ENCODE results near the gene KLC4. TPM values are rescaled to one million over a fixed set of nuclear protein-coding genes. Genes with fewer than 3 reads are reported as not detected.

KLC4 gene
- 10 to 100 TPM; 18.7 to 57.3 (median 32.7) TPM for total RNA-seq

- WGBS, 10 experiments, result 0 to 3% (median 0%) methylated on average over 1 to 7 of the region's 64 CpGs; no CpG with 5 or more reads in 2 of the 10 experiments
- peak within 1 kb of the TSS; percentile 86 to 95 for H3K27ac ChIP-seq
- peaks cover 15% of the 10 kb centered on the region in 2 donors for H3K4me1 ChIP-seq (replicated peaks in 1 of 2)
- H3K4me3 ChIP-seq, result peak within 1 kb of the TSS; percentile 62 to 97 (median 80)
- in situ Hi-C loops (cut with MboI; ENCODE audit: low pct_unique_long_range_greater_than_20kb in 2 of 9, low sequenced_read_pairs in 9 of 9, unreplicated experiment in 9 of 9), result no loop called here
- ATAC-seq (replicated peaks in 6 of 8), result peak; percentile 91 to 98 (median 93)
These were observed at the start of gene KLC4, which contains the start of gene MRPL2 for GRCh38 chr6:43059168-43060033. Gene KLC4 (plus strand): TSS chr6:43059631. CDS start chr6:43061336, 1,705 bp downstream. Gene MRPL2 (minus strand): TSS chr6:43059434. CDS start chr6:43059381, 53 bp downstream.

GRCh38 chr6:43011207-43011606 lies 48.2 kb upstream of the KLC4 start:
- in situ Hi-C loops (cut with MboI; ENCODE audit: low pct_unique_long_range_greater_than_20kb in 2 of 9, low sequenced_read_pairs in 9 of 9, unreplicated experiment in 9 of 9), result loop anchor here in 1 of 9 experiments (25.0 kb wide), 1 partner anchor 99 kb away; the partner anchor contains the start of gene PTCRA
- Histone ChIP-seq H3K27ac (no peak overlapping the region), H3K4me3 (no peak overlapping the region), H3K4me1 (replicated peaks in 1 of 2) (peaks cover 6 to 11% of the 10 kb centered on the region in 2 donors)
- WGBS, 10 experiments, result 80 to 91% (median 83%) methylated on average over 1 to 6 of the region's 6 CpGs; no CpG with 5 or more reads in 7 of the 10 experiments
- no peak for ATAC-seq (replicated peaks in 6 of 8)

GRCh38 chr6:43012364-43012763 lies 47.1 kb upstream of the KLC4 start:
- H3K4me3 ChIP-seq, result peak overlapping the region in 3 of 5 donors; percentile 69 to 93 (median 70)
- in situ Hi-C loops (cut with MboI; ENCODE audit: low pct_unique_long_range_greater_than_20kb in 2 of 9, low sequenced_read_pairs in 9 of 9, unreplicated experiment in 9 of 9), result loop anchor here in 1 of 9 experiments (25.0 kb wide), 1 partner anchor 100 kb away; the partner anchor contains the start of gene PTCRA
- no peak overlapping the region for H3K27ac ChIP-seq
- ATAC-seq (replicated peaks in 6 of 8), result no peak
- WGBS, 10 experiments, result 67 to 90% methylated on average over 1 to 6 of the region's 6 CpGs; no CpG with 5 or more reads in 8 of the 10 experiments
- peaks cover 6 to 11% of the 10 kb centered on the region in 2 donors for H3K4me1 ChIP-seq (replicated peaks in 1 of 2)

GRCh38 chr6:43013097-43013842 lies 46.2 kb upstream of the KLC4 start:
- peak in 3 of 8 experiments; percentile 11 to 36 (median 27) for ATAC-seq (replicated peaks in 6 of 8)
- peak overlapping the region; percentile 3 to 67 for H3K27ac ChIP-seq
- WGBS, 10 experiments, result 0 to 25% (median 4%) methylated on average over 1 to 7 of the region's 25 CpGs; no CpG with 5 or more reads in 6 of the 10 experiments
- in situ Hi-C loops (cut with MboI; ENCODE audit: low pct_unique_long_range_greater_than_20kb in 2 of 9, low sequenced_read_pairs in 9 of 9, unreplicated experiment in 9 of 9), result loop anchor here in 1 of 9 experiments (25.0 kb wide), 1 partner anchor 101 kb away; the partner anchor contains the start of gene PTCRA
- peaks cover 6 to 11% of the 10 kb centered on the region in 2 donors for H3K4me1 ChIP-seq (replicated peaks in 1 of 2)
- H3K4me3 ChIP-seq, result peak overlapping the region; percentile 59 to 93 (median 70)

GRCh38 chr6:43013843-43014433 lies 45.5 kb upstream of the KLC4 start, which contains the start of the genes KLHDC3 and MEA1:
Gene KLHDC3 (plus strand): TSS chr6:43014249. CDS start chr6:43017193, 2,944 bp downstream.
Gene MEA1 (minus strand): TSS chr6:43013946. CDS start chr6:43013813, 133 bp downstream.
- peak within 1 kb of the TSS; percentile 72 to 74 for H3K27ac ChIP-seq
- H3K4me3 ChIP-seq, result peak within 1 kb of the TSS; percentile 59 to 93 (median 70)
- peaks cover 6 to 11% of the 10 kb centered on the region in 2 donors for H3K4me1 ChIP-seq (replicated peaks in 1 of 2)
- WGBS, 10 experiments, result 0 to 3% methylated on average over 4 to 13 of the region's 51 CpGs; no CpG with 5 or more reads in 8 of the 10 experiments
- in situ Hi-C loops (cut with MboI; ENCODE audit: low pct_unique_long_range_greater_than_20kb in 2 of 9, low sequenced_read_pairs in 9 of 9, unreplicated experiment in 9 of 9), result loop anchor here in 1 of 9 experiments (25.0 kb wide), 1 partner anchor 102 kb away; the partner anchor contains the start of gene PTCRA
- peak; percentile 88 to 96 (median 94) for ATAC-seq (replicated peaks in 6 of 8)

- H3K4me1 ChIP-seq (replicated peaks in 1 of 2), result peaks cover 6 to 11% of the 10 kb centered on the region in 2 donors
- in situ Hi-C loops (cut with MboI; ENCODE audit: low pct_unique_long_range_greater_than_20kb in 2 of 9, low sequenced_read_pairs in 9 of 9, unreplicated experiment in 9 of 9), result loop anchor here in 1 of 9 experiments (25.0 kb wide), 1 partner anchor 102 kb away; the partner anchor contains the start of gene PTCRA
- peak overlapping the region; percentile 72 to 74 for H3K27ac ChIP-seq
- ATAC-seq (replicated peaks in 6 of 8), result peak in 4 of 8 experiments; percentile 0 to 15 (median 6)
- peak overlapping the region; percentile 43 to 93 (median 70) for H3K4me3 ChIP-seq
- WGBS, 10 experiments, result 0 to 4% (median 0%) methylated on average over 1 to 6 of the region's 7 CpGs
These were observed 45.0 kb upstream of the KLC4 start for GRCh38 chr6:43014434-43014909.

GRCh38 chr6:43016176-43016942 lies 43.1 kb upstream of the KLC4 start:
- H3K4me1 ChIP-seq (replicated peaks in 1 of 2), result peaks cover 15 to 18% of the 10 kb centered on the region in 2 donors
- in situ Hi-C loops (cut with MboI; ENCODE audit: low pct_unique_long_range_greater_than_20kb in 2 of 9, low sequenced_read_pairs in 9 of 9, unreplicated experiment in 9 of 9), result loop anchor here in 1 of 9 experiments (25.0 kb wide), 1 partner anchor 104 kb away; the partner anchor contains the start of gene PTCRA
- H3K4me3 ChIP-seq, result no peak overlapping the region
- ATAC-seq (replicated peaks in 6 of 8), result no peak
- H3K27ac ChIP-seq, result no peak overlapping the region
- WGBS, 10 experiments, result 33 to 100% (median 93%) methylated on average over 1 to 4 of the region's 7 CpGs; no CpG with 5 or more reads in 3 of the 10 experiments

GRCh38 chr6:43016943-43017334 lies 42.5 kb upstream of the KLC4 start:
- ATAC-seq (replicated peaks in 6 of 8), result no peak
- Histone ChIP-seq H3K4me3 (no peak overlapping the region), H3K27ac (no peak overlapping the region), H3K4me1 (replicated peaks in 1 of 2) (peaks cover 15 to 18% of the 10 kb centered on the region in 2 donors)
- 80 to 100% (median 100%) methylated on average over 1 to 3 of the region's 12 CpGs; no CpG with 5 or more reads in 4 of the 10 experiments for WGBS, 10 experiments
- in situ Hi-C loops (cut with MboI; ENCODE audit: low pct_unique_long_range_greater_than_20kb in 2 of 9, low sequenced_read_pairs in 9 of 9, unreplicated experiment in 9 of 9), result loop anchor here in 1 of 9 experiments (25.0 kb wide), 1 partner anchor 105 kb away; the partner anchor contains the start of gene PTCRA

- ATAC-seq (replicated peaks in 6 of 8), result no peak
- in situ Hi-C loops (cut with MboI; ENCODE audit: low pct_unique_long_range_greater_than_20kb in 2 of 9, low sequenced_read_pairs in 9 of 9, unreplicated experiment in 9 of 9), result loop anchor here in 1 of 9 experiments (25.0 kb wide), 1 partner anchor 107 kb away; the partner anchor contains the start of gene PTCRA
- peaks cover 19 to 22% of the 10 kb centered on the region in 2 donors for H3K4me1 ChIP-seq (replicated peaks in 1 of 2)
- H3K27ac ChIP-seq, result no peak overlapping the region
- 83 to 100% (median 100%) methylated on average over 1 to 2 of the region's 2 CpGs; no CpG with 5 or more reads in 2 of the 10 experiments for WGBS, 10 experiments
- H3K4me3 ChIP-seq, result no peak overlapping the region
These were observed 40.3 kb upstream of the KLC4 start for GRCh38 chr6:43019152-43019551.

GRCh38 chr6:43020052-43020705 lies 39.3 kb upstream of the KLC4 start:
- ATAC-seq (replicated peaks in 6 of 8), result no peak
- Histone ChIP-seq H3K27ac (no peak overlapping the region), H3K4me3 (no peak overlapping the region), H3K4me1 (replicated peaks in 1 of 2) (peaks cover 17 to 19% of the 10 kb centered on the region in 2 donors)
- in situ Hi-C loops (cut with MboI; ENCODE audit: low pct_unique_long_range_greater_than_20kb in 2 of 9, low sequenced_read_pairs in 9 of 9, unreplicated experiment in 9 of 9), result loop anchor here in 1 of 9 experiments (25.0 kb wide), 1 partner anchor 108 kb away; the partner anchor contains the start of gene PTCRA
- 83 to 100% (median 100%) methylated on average over 1 to 3 of the region's 3 CpGs; no CpG with 5 or more reads in 4 of the 10 experiments for WGBS, 10 experiments
